ENCODE data around the gene KIF1C.

DNA sequence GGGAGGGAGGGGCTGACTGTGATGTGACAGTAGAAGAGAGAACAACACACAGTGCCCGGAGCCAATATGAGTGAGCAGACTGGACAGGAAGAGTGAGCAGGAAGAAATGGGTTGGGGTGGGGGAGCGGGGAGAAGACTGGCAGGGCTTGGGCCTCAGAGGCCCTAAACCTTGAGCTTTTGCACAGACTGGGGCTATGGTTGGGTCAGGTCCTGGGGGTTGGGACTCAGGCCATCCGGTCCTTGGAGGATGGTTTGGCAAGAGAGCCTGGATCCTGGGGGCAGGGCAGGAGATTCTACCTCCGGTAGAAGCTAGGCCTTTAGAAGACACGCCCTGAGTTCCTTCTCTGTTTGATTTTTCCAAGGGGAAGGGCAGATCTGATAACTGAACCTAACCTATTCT is 11.3 kb upstream of the KIF1C start:
- TF ChIP-seq POLR2A (IDR thresholded peaks at IDR 0.05) = no peak
- TF ChIP-seq, protein P1, sequence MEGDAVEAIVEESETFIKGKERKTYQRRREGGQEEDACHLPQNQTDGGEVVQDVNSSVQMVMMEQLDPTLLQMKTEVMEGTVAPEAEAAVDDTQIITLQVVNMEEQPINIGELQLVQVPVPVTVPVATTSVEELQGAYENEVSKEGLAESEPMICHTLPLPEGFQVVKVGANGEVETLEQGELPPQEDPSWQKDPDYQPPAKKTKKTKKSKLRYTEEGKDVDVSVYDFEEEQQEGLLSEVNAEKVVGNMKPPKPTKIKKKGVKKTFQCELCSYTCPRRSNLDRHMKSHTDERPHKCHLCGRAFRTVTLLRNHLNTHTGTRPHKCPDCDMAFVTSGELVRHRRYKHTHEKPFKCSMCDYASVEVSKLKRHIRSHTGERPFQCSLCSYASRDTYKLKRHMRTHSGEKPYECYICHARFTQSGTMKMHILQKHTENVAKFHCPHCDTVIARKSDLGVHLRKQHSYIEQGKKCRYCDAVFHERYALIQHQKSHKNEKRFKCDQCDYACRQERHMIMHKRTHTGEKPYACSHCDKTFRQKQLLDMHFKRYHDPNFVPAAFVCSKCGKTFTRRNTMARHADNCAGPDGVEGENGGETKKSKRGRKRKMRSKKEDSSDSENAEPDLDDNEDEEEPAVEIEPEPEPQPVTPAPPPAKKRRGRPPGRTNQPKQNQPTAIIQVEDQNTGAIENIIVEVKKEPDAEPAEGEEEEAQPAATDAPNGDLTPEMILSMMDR (IDR thresholded peaks at IDR 0.05) = no peak
